Adipocyte (in vitro differentiated cells): Measurements from ENCODE around the gene PLCL1.
A peak's percentile ranks its signal among the peaks of the same experiment; 100 is the strongest.

Source experiments
- DNase-seq: peaks from one replicate; pipeline ENCODE4 v3.0.0-alpha.2; 2015; ENCODE audit warnings: low read depth
- H3K27me3 ChIP-seq: replicated peaks from 2 replicates; pipeline ENCODE4 v1.7.0; 2013; ENCODE audit warnings: mild to moderate bottlenecking, low read length, moderate library complexity; ENCODE audit not compliant: control insufficient read depth, insufficient read depth
- H3K36me3 ChIP-seq: 2 replicates; pipeline ENCODE4 v1.7.0; 2013; ENCODE audit warnings: low read length, mild to moderate bottlenecking, moderate library complexity; ENCODE audit not compliant: control insufficient read depth, insufficient read depth, severe bottlenecking
- H3K4me1 ChIP-seq: 2 replicates; pipeline ENCODE4 v1.7.0; 2013; ENCODE audit warnings: mild to moderate bottlenecking, low read length, moderate library complexity; ENCODE audit not compliant: control insufficient read depth, insufficient read depth
- H3K4me3 ChIP-seq: 2 replicates; pipeline ENCODE4 v1.7.0; 2013; ENCODE audit warnings: mild to moderate bottlenecking, low read length, moderate library complexity
- H3K9ac ChIP-seq: 2 replicates; pipeline ENCODE4 v1.7.0; 2013; ENCODE audit warnings: mild to moderate bottlenecking, low read length, moderate library complexity
- H3K9me3 ChIP-seq: 2 replicates; pipeline ENCODE4 v1.7.0; 2013; ENCODE audit warnings: mild to moderate bottlenecking, low read length, moderate library complexity; ENCODE audit not compliant: control insufficient read depth

PLCL1 gene

GRCh38 chr2:198101688-198102087 lies 297.3 kb downstream of the PLCL1 start:
- Histone ChIP-seq H3K27me3 (no peaks in the 10 kb centered on the region), H3K36me3 (no peaks in the 10 kb centered on the region), H3K9me3 (no peaks in the 10 kb centered on the region), H3K9ac (no peak overlapping the region), H3K4me1 (peaks cover 15% of the 10 kb centered on the region), H3K4me3 (no peak overlapping the region)
- no peak for DNase-seq

DNA sequence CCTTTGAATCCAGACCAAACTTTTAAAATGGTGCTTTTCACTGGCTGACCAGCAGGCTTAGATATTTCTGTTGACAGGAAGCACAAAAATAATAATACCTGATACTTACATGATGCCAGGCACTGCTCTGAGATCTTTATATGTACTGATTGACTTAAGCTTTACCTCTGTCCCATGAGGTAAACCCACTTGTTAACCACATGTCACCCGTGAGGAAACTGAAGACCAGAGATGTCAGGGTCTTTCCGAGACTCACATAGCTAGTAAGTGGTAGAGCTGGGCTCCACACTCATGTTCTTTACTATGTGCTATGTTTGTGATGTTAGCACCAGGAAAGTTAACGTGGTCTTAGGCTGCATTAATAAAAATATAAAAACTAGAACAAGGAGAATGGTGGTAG lies 297.7 kb downstream of the PLCL1 start:
- Histone ChIP-seq H3K36me3 (no peaks in the 10 kb centered on the region), H3K27me3 (no peaks in the 10 kb centered on the region), H3K9me3 (no peaks in the 10 kb centered on the region), H3K9ac (no peak overlapping the region), H3K4me3 (no peak overlapping the region), H3K4me1 (peaks cover 15% of the 10 kb centered on the region)
- no peak for DNase-seq

DNA sequence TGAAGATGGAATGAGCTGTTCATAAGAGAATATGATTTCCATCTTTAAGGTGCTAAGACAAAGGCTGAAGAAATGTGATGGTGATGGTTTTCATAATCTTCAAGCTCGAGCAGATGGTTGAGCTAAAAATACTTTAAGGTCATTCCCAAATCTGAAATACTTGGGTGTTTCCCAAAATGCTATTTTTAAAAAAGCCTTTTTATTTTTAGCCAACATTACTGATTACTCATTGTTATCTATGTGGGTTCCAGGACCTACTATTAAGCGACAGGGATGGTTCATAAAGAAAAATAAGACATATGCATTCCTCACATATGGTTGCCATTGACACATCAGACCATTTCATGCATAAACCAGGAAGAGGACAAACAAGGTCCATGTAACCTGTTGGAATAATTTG lies 298.5 kb downstream of the PLCL1 start:
- H3K9ac ChIP-seq: no peak overlapping the region
- no peak for DNase-seq

DNA sequence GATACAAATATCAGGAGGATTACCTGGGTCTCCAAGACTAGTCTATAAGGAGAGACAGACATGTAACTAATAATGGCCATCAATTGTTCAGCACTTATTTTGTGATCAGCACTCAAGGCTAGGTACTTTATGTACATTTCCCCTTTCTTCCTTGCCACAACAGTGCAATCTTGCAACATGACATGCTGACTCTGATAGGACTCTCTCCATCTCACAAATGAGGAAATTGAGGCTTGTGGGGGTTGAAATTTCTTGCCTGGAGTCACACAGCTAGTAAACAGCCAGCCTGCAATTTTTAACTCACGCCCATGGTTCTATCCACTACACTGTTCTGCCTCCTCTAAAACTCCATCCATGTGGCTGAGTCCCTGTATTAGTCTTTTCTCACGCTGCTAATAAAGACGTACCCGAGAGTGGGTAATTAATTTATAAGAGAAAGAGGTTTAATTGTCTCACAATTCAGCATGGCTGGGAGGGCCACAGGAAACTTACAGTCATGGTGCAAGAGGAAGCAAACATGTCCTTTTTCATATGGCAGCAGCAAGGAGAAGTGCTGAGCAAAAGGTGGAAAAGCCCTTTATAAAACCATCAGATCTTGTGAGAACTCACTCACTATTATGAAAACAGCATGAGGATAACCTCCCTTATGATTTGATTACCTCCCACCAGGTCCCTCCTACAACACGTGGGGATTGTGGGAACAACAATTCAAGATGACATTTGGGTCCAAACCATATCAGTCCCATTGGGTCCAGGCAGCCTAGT lies 302.4 kb downstream of the PLCL1 start:
- H3K4me3 ChIP-seq: no peak overlapping the region
- no peaks in the 10 kb centered on the region for H3K9me3 ChIP-seq
- H3K27me3 ChIP-seq: no peaks in the 10 kb centered on the region
- H3K9ac ChIP-seq: no peak overlapping the region
- H3K36me3 ChIP-seq: no peaks in the 10 kb centered on the region
- DNase-seq: no peak
- H3K4me1 ChIP-seq: peaks cover 7% of the 10 kb centered on the region

More for the DNA sequence above, 298.5 kb downstream of the PLCL1 start:
- no peaks in the 10 kb centered on the region for H3K27me3 ChIP-seq
- H3K9me3 ChIP-seq: no peaks in the 10 kb centered on the region
- no peaks in the 10 kb centered on the region for H3K36me3 ChIP-seq
- H3K4me1 ChIP-seq: peaks cover 15% of the 10 kb centered on the region
- no peak overlapping the region for H3K4me3 ChIP-seq

- Histone ChIP-seq H3K27me3 (no peaks in the 10 kb centered on the region), H3K9me3 (no peaks in the 10 kb centered on the region), H3K9ac (no peak overlapping the region), H3K4me3 (no peak overlapping the region), H3K4me1 (peaks cover 17% of the 10 kb centered on the region), H3K36me3 (no peaks in the 10 kb centered on the region)
- no peak for DNase-seq
Measured at GRCh38 chr2:198113316-198113715, 308.9 kb downstream of the PLCL1 start.

- Histone ChIP-seq H3K9ac (no peak overlapping the region), H3K4me1 (peaks cover 17% of the 10 kb centered on the region), H3K4me3 (no peak overlapping the region), H3K27me3 (no peaks in the 10 kb centered on the region), H3K36me3 (no peaks in the 10 kb centered on the region), H3K9me3 (no peaks in the 10 kb centered on the region)
- DNase-seq: no peak
Measured at GRCh38 chr2:198114064-198114463, 309.7 kb downstream of the PLCL1 start.

DNA sequence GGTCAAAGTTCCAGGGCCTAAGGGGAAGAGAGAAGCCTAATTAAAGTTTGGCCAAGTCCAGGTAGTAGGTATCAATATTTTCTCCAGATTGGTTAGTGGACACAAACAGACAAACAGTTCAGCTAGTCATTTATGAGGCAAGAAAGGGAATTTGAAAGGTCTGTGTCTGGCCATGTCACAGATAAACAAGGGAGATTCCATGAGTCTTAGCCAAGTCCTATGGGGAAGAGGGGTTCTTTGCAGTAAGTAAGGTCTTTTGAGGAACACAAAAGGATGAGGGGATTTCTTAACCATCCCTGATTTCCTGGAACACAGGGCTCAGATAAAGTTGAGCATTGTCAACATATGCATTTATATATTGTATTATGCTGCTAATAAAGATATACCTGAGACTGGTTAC lies 310.8 kb downstream of the PLCL1 start:
- H3K9ac ChIP-seq: no peak overlapping the region
- H3K27me3 ChIP-seq: no peaks in the 10 kb centered on the region
- no peaks in the 10 kb centered on the region for H3K36me3 ChIP-seq
- peaks cover 17% of the 10 kb centered on the region for H3K4me1 ChIP-seq
- no peak for DNase-seq
- H3K4me3 ChIP-seq: no peak overlapping the region
- H3K9me3 ChIP-seq: no peaks in the 10 kb centered on the region

DNA sequence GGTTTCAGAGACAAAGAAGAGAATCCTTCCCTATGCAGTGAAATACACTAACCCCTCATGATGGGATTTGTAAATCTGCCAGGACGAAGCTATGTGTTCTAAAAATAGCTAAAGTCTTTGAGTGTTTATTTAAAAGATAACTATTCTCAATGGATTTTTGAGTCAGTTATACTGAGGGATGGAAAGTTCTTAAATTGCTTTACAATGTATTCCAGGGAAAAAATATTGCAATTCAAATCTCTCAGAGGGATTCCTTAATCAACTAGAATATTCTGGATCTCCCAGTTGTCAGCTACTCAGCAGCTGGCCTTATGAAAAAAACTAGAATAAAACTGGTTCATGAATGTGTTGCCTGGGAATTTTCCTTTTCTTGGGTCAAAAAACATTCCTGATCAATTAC lies 312.4 kb downstream of the PLCL1 start:
- peak; percentile 49 for DNase-seq

DNA sequence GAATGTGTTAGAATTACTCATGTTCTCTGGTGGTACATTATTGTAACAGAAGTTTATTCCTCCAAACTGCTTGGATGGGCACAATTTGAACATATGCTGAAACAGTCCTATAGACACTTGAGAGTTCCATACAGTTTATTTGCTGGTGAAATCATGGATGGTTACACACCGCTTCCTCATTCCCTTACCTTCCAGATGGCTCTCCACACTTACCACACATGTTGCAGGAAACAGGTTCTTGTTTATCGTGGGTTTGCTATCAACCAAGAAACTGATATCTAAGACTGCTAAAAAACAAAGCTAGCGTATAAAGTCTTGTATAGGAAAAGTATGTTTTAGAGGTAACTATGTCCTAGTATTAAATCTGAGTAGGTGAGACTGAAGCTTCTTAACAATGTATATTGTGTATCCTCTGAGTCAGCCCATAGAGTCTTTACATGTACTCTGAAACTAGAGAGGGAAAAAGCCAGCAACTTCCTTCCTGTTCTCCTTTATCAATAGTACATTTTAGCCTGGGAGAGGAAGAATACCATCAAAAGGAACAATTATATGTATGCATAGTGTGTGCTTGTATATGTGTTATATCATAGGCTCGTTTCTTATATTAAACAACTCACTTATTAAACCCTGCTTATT lies 313.1 kb downstream of the PLCL1 start:
- H3K27me3 ChIP-seq: no peaks in the 10 kb centered on the region
- no peak overlapping the region for H3K4me3 ChIP-seq
- no peaks in the 10 kb centered on the region for H3K9me3 ChIP-seq
- H3K36me3 ChIP-seq: no peaks in the 10 kb centered on the region
- DNase-seq: no peak
- H3K4me1 ChIP-seq: peaks cover 14% of the 10 kb centered on the region
- H3K9ac ChIP-seq: no peak overlapping the region

More for the DNA sequence above, 312.4 kb downstream of the PLCL1 start:
- H3K9ac ChIP-seq: no peak overlapping the region
- no peak overlapping the region for H3K4me3 ChIP-seq
- no peaks in the 10 kb centered on the region for H3K36me3 ChIP-seq
- peaks cover 17% of the 10 kb centered on the region for H3K4me1 ChIP-seq
- H3K27me3 ChIP-seq: no peaks in the 10 kb centered on the region
- H3K9me3 ChIP-seq: no peaks in the 10 kb centered on the region

- no peaks in the 10 kb centered on the region for H3K9me3 ChIP-seq
- peaks cover 2% of the 10 kb centered on the region for H3K27me3 ChIP-seq
- peak; percentile 85 for DNase-seq
- no peaks in the 10 kb centered on the region for H3K4me1 ChIP-seq
- H3K9ac ChIP-seq: no peak overlapping the region
- no peak overlapping the region for H3K4me3 ChIP-seq
- H3K36me3 ChIP-seq: no peaks in the 10 kb centered on the region
Measured at GRCh38 chr2:198127627-198128026, 323.2 kb downstream of the PLCL1 start.

DNA sequence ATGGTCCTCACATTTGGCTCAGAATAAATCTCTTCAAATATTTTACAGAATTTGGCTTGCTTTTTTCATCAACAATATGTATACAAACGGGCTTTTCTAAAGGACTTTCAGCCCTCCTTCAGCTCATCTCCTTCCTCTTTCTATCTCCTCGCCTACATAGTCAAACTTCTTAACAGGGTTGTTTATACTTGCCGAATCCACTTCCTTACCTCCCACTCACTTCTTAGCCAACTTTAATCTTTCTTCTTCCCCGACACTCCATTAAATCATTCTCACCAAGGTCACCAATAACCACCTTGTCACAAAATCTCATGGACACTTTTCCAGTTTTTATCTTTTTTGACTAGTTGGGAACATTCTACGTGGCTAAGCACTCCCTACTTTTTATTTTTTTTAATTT lies 325.2 kb downstream of the PLCL1 start:
- H3K27me3 ChIP-seq: peaks cover 2% of the 10 kb centered on the region
- H3K4me1 ChIP-seq: peaks cover 7% of the 10 kb centered on the region
- H3K9ac ChIP-seq: no peak overlapping the region
- no peak for DNase-seq
- H3K36me3 ChIP-seq: no peaks in the 10 kb centered on the region
- H3K4me3 ChIP-seq: no peak overlapping the region
- no peaks in the 10 kb centered on the region for H3K9me3 ChIP-seq
